Activated naive CD4-positive, alpha-beta T cell treated with anti-CD3 and anti-CD28 coated beads, Interleukin-2, amount 10 ng/mL, durations not matched to agents 7 days and 5 days (primary cell): ENCODE data around the gene AMPH.
A peak's percentile ranks its signal among the peaks of the same experiment; 100 is the strongest.

Experiments
- CTCF ChIA-PET: fragments of 350-600 bp; sonication (Branson Sonifier 250); formaldehyde crosslinking; loops from one replicate; lab custom pipeline; 2021; ENCODE audit warnings: antibody characterized with exemption; lab: Charles Lee
- DNase-seq: peaks from one replicate; pipeline ENCODE4 v3.0.0-alpha.2; 2020
- H3K27ac Mint-ChIP-seq: one replicate; pipeline ENCODE4 v1.8.0; 2021; ENCODE audit warnings: mild to moderate bottlenecking, moderate library complexity, mixed read lengths
- H3K27me3 Mint-ChIP-seq: one replicate; pipeline ENCODE4 v1.8.0; 2021; ENCODE audit warnings: mild to moderate bottlenecking, mixed read lengths
- H3K36me3 Mint-ChIP-seq: one replicate; pipeline ENCODE4 v1.8.0; 2021; ENCODE audit warnings: mixed read lengths
- H3K4me1 Mint-ChIP-seq: one replicate; pipeline ENCODE4 v1.8.0; 2021; ENCODE audit warnings: mixed read lengths
- H3K4me3 Mint-ChIP-seq: one replicate; pipeline ENCODE4 v1.8.0; 2021; ENCODE audit warnings: mild to moderate bottlenecking, moderate library complexity, mixed read lengths
- H3K9me3 Mint-ChIP-seq: one replicate; pipeline ENCODE4 v1.8.0; 2021; ENCODE audit warnings: mixed read lengths

The AMPH gene

GRCh38 chr7:38448584-38449234, 182.5 kb downstream of the AMPH start:
- H3K36me3 Mint-ChIP-seq: no peaks in the 10 kb centered on the region
- H3K27ac Mint-ChIP-seq: no peak overlapping the region
- CTCF ChIA-PET: no interaction called here
- no peaks in the 10 kb centered on the region for H3K9me3 Mint-ChIP-seq
- DNase-seq: no peak
- H3K4me3 Mint-ChIP-seq: no peak overlapping the region
- H3K4me1 Mint-ChIP-seq: no peaks in the 10 kb centered on the region
- H3K27me3 Mint-ChIP-seq: no peaks in the 10 kb centered on the region

- Mint-ChIP-seq H3K9me3 (no peaks in the 10 kb centered on the region), H3K27ac (no peak overlapping the region), H3K4me1 (no peaks in the 10 kb centered on the region), H3K27me3 (no peaks in the 10 kb centered on the region), H3K36me3 (no peaks in the 10 kb centered on the region), H3K4me3 (no peak overlapping the region)
- CTCF ChIA-PET: no interaction called here
- no peak for DNase-seq
Measured at GRCh38 chr7:38448054-38448453, 183.1 kb downstream of the AMPH start.

GRCh38 chr7:38438970-38439369, 192.2 kb downstream of the AMPH start:
- Mint-ChIP-seq H3K4me1 (peaks cover 4% of the 10 kb centered on the region), H3K9me3 (no peaks in the 10 kb centered on the region), H3K36me3 (no peaks in the 10 kb centered on the region), H3K27me3 (peaks cover 4% of the 10 kb centered on the region), H3K4me3 (no peak overlapping the region), H3K27ac (no peak overlapping the region)
- no peak for DNase-seq
- CTCF ChIA-PET: interaction anchor here (1.4 kb wide), 1 partner anchor 10 kb away, joined by 3 read pairs; no protein-coding TSS in a partner anchor

GRCh38 chr7:38432671-38433070, 198.5 kb downstream of the AMPH start:
- CTCF ChIA-PET: interaction anchor here (0.6 kb wide), 1 partner anchor 260 kb away, joined by 3 read pairs; no protein-coding TSS in a partner anchor
- peaks cover 18% of the 10 kb centered on the region for H3K4me1 Mint-ChIP-seq
- H3K27me3 Mint-ChIP-seq: no peaks in the 10 kb centered on the region
- no peaks in the 10 kb centered on the region for H3K36me3 Mint-ChIP-seq
- H3K27ac Mint-ChIP-seq: no peak overlapping the region
- H3K9me3 Mint-ChIP-seq: peaks cover 3% of the 10 kb centered on the region
- H3K4me3 Mint-ChIP-seq: no peak overlapping the region
- no peak for DNase-seq

- peaks cover 24% of the 10 kb centered on the region for H3K4me1 Mint-ChIP-seq
- H3K4me3 Mint-ChIP-seq: no peak overlapping the region
- CTCF ChIA-PET: no interaction called here
- H3K9me3 Mint-ChIP-seq: peaks cover 3% of the 10 kb centered on the region
- no peaks in the 10 kb centered on the region for H3K36me3 Mint-ChIP-seq
- no peak overlapping the region for H3K27ac Mint-ChIP-seq
- no peak for DNase-seq
- H3K27me3 Mint-ChIP-seq: no peaks in the 10 kb centered on the region
Measured at GRCh38 chr7:38432080-38432479, 199.1 kb downstream of the AMPH start.

- Mint-ChIP-seq H3K27me3 (no peaks in the 10 kb centered on the region), H3K4me3 (no peak overlapping the region), H3K36me3 (no peaks in the 10 kb centered on the region), H3K9me3 (peaks cover 10% of the 10 kb centered on the region), H3K27ac (no peak overlapping the region), H3K4me1 (peaks cover 51% of the 10 kb centered on the region)
- DNase-seq: no peak
- CTCF ChIA-PET: interaction anchor here (1.2 kb wide), 1 partner anchor 10 kb away, joined by 3 read pairs; no protein-coding TSS in a partner anchor
Measured at GRCh38 chr7:38429057-38429456, 202.1 kb downstream of the AMPH start.

GRCh38 chr7:38428041-38428440, 203.1 kb downstream of the AMPH start:
- Mint-ChIP-seq H3K36me3 (peaks cover 3% of the 10 kb centered on the region), H3K4me3 (no peak overlapping the region), H3K27me3 (no peaks in the 10 kb centered on the region), H3K27ac (no peak overlapping the region), H3K4me1 (peaks cover 53% of the 10 kb centered on the region), H3K9me3 (peaks cover 10% of the 10 kb centered on the region)
- no peak for DNase-seq
- CTCF ChIA-PET: no interaction called here

GRCh38 chr7:38427279-38427955, 203.8 kb downstream of the AMPH start:
- peak overlapping the region; percentile 31 for H3K27ac Mint-ChIP-seq
- no peak for DNase-seq
- no peaks in the 10 kb centered on the region for H3K27me3 Mint-ChIP-seq
- H3K4me3 Mint-ChIP-seq: no peak overlapping the region
- H3K9me3 Mint-ChIP-seq: peaks cover 7% of the 10 kb centered on the region
- H3K4me1 Mint-ChIP-seq: peaks cover 48% of the 10 kb centered on the region
- H3K36me3 Mint-ChIP-seq: peaks cover 3% of the 10 kb centered on the region
- CTCF ChIA-PET: no interaction called here

- Mint-ChIP-seq H3K9me3 (peaks cover 7% of the 10 kb centered on the region), H3K36me3 (peaks cover 3% of the 10 kb centered on the region), H3K4me1 (peaks cover 48% of the 10 kb centered on the region), H3K4me3 (no peak overlapping the region), H3K27me3 (peaks cover 3% of the 10 kb centered on the region), H3K27ac (peak overlapping the region; percentile 79)
- CTCF ChIA-PET: no interaction called here
- no peak for DNase-seq
Measured at GRCh38 chr7:38425509-38425908, 205.7 kb downstream of the AMPH start.

- Mint-ChIP-seq H3K36me3 (peaks cover 3% of the 10 kb centered on the region), H3K27me3 (peaks cover 5% of the 10 kb centered on the region), H3K27ac (peak overlapping the region; percentile 79), H3K9me3 (peaks cover 7% of the 10 kb centered on the region), H3K4me1 (peaks cover 48% of the 10 kb centered on the region), H3K4me3 (no peak overlapping the region)
- DNase-seq: no peak
- CTCF ChIA-PET: interaction anchor here (0.8 kb wide), 1 partner anchor 26 kb away, joined by 3 read pairs; no protein-coding TSS in a partner anchor
Measured at GRCh38 chr7:38424750-38425463, 206.3 kb downstream of the AMPH start.

GRCh38 chr7:38413784-38414183, 217.4 kb downstream of the AMPH start:
- CTCF ChIA-PET: interaction anchor here (1.0 kb wide), 1 partner anchor 9 kb away, joined by 3 read pairs; no protein-coding TSS in a partner anchor

GRCh38 chr7:38411404-38411803, 219.8 kb downstream of the AMPH start:
- H3K9me3 Mint-ChIP-seq: no peaks in the 10 kb centered on the region
- peaks cover 4% of the 10 kb centered on the region for H3K27me3 Mint-ChIP-seq
- CTCF ChIA-PET: interaction anchor here (2.5 kb wide), 1 partner anchor 12 kb away, joined by 6 read pairs; no protein-coding TSS in a partner anchor
- DNase-seq: no peak
- H3K36me3 Mint-ChIP-seq: no peaks in the 10 kb centered on the region
- H3K4me1 Mint-ChIP-seq: peaks cover 20% of the 10 kb centered on the region
- H3K4me3 Mint-ChIP-seq: no peak overlapping the region
- no peak overlapping the region for H3K27ac Mint-ChIP-seq

More at GRCh38 chr7:38413784-38414183, 217.4 kb downstream of the AMPH start:
- Mint-ChIP-seq H3K27ac (no peak overlapping the region), H3K4me3 (no peak overlapping the region), H3K4me1 (peaks cover 20% of the 10 kb centered on the region), H3K9me3 (no peaks in the 10 kb centered on the region), H3K36me3 (no peaks in the 10 kb centered on the region), H3K27me3 (no peaks in the 10 kb centered on the region)
- DNase-seq: no peak

- H3K9me3 Mint-ChIP-seq: no peaks in the 10 kb centered on the region
- no peak for DNase-seq
- H3K4me3 Mint-ChIP-seq: no peak overlapping the region
- peaks cover 20% of the 10 kb centered on the region for H3K4me1 Mint-ChIP-seq
- CTCF ChIA-PET: interaction anchor here (2.5 kb wide), 1 partner anchor 11 kb away, joined by 6 read pairs; no protein-coding TSS in a partner anchor
- H3K27me3 Mint-ChIP-seq: peaks cover 5% of the 10 kb centered on the region
- H3K27ac Mint-ChIP-seq: no peak overlapping the region
- no peaks in the 10 kb centered on the region for H3K36me3 Mint-ChIP-seq
Measured at GRCh38 chr7:38410056-38410455, 221.1 kb downstream of the AMPH start.

GRCh38 chr7:38409531-38409930, 221.6 kb downstream of the AMPH start:
- Mint-ChIP-seq H3K27me3 (peaks cover 5% of the 10 kb centered on the region), H3K36me3 (no peaks in the 10 kb centered on the region), H3K27ac (no peak overlapping the region), H3K4me1 (peaks cover 20% of the 10 kb centered on the region), H3K9me3 (no peaks in the 10 kb centered on the region), H3K4me3 (no peak overlapping the region)
- CTCF ChIA-PET: interaction anchor here (2.5 kb wide), 1 partner anchor 10 kb away, joined by 6 read pairs; no protein-coding TSS in a partner anchor
- DNase-seq: no peak
